ENCODE data around the gene AKR1C8. TPM values are rescaled to one million over a fixed set of nuclear protein-coding genes. Genes with fewer than 3 reads are reported as not detected.

AKR1C8 gene
- total and polyA plus RNA-seq, 9 of the 15 experiments (the other 6 are each of a cell fraction or from before 2014, with no cell fraction given): 0.03 to 0.29 (median 0.08) TPM

DNA sequence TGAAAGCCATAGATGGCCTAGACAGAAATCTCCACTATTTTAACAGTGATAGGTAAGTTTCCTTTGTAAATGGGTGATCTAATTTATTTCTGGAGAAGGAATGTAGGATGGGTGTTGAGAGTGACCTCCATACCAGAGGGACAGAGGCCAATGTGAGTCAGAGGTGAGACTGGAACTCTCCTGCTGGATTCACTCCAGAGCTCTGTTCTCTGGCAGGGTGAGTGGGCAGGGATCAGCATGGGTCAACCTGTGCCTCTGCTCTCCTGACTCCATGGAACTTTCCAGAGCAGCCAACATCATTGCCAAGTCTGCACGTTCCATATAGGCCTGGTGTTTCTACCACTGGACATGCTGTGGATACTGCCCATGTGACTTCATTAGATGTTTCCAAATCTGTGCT, 79.3 kb downstream of the AKR1C8 start:
- Histone ChIP-seq H3K27me3 (ENCODE audit: control insufficient read depth in 2 of 2, insufficient read depth in 2 of 2, low read length in 2 of 2) (no peaks in the 10 kb centered on the region), H3K27ac (ENCODE audit: extremely low read depth, low read depth, low read length) (no peak overlapping the region), H3K36me3 (ENCODE audit: control insufficient read depth, insufficient read depth, low read length) (no peaks in the 10 kb centered on the region), H2AFZ (ENCODE audit: low read depth, low read length) (no peak overlapping the region), H3K4me2 (ENCODE audit: insufficient read depth, low read length) (no peak overlapping the region), H3K4me3 (no peak overlapping the region), H3K9ac (ENCODE audit: insufficient read depth in 1 of 2, low read depth in 2 of 2, low read length in 2 of 2) (no peak overlapping the region), H4K20me1 (replicated peaks; ENCODE audit: control insufficient read depth, insufficient read depth, low read length) (no peaks in the 10 kb centered on the region), H3K4me1 (replicated peaks in 1 of 2; ENCODE audit: control insufficient read depth in 2 of 2, insufficient read depth in 2 of 2, low read length in 2 of 2) (no peaks in the 10 kb centered on the region), H3K79me2 (ENCODE audit: control insufficient read depth, insufficient read depth, low read length) (no peaks in the 10 kb centered on the region), H3K9me3 (replicated peaks; ENCODE audit: control insufficient read depth, insufficient read depth, low read depth, low read length) (0 out of 2 replicates have a peak, but pooled peaks cover 2% of the 10 kb centered on the region), H3K9me1 (ENCODE audit: control insufficient read depth, insufficient read depth, low read length) (no peaks in the 10 kb centered on the region)
- ChIA-PET CTCF (ENCODE audit: low intra/inter-chr PET ratio) (no interaction called here), POLR2A (interaction anchor here (0.6 to 0.9 kb wide), 2 partner anchors 20 to 201 kb away, joined by 3 read pairs; no protein-coding TSS in a partner anchor)
- no peak for DNase-seq (ENCODE audit: extremely low read depth in 1 of 4, low spot score in 3 of 4)
- intact Hi-C loops (cut with micrococcal nuclease) (no loop called here), in situ Hi-C loops (cut with MboI) (no loop called here)
- no peak for FAIRE-seq
- no TSS peak for BruUV-seq (replicated peaks)
- ATAC-seq: no peak
- WGBS (ENCODE audit: insufficient coverage, low coverage, missing lambda C conversion rate): 62% methylated on average over 1 of the region's 1 CpG
- TF ChIP-seq NFIC (IDR thresholded peaks at IDR 0.05) (no peak), ELF2 (CRISPR knock-in tag; IDR thresholded peaks at IDR 0.05) (no peak), MAFK (IDR thresholded peaks at IDR 0.05; ENCODE audit: low read length) (no peak), SIRT6 (IDR thresholded peaks at IDR 0.05; ENCODE audit: low read depth, low read length) (no peak), HDAC2 (IDR thresholded peaks at IDR 0.05) (no peak), CHD4 (IDR thresholded peaks at IDR 0.05; ENCODE audit: insufficient read depth, insufficient replicate concordance, low read depth, low read length, poor library complexity, severe bottlenecking) (no peak), PCBP2 (IDR thresholded peaks at IDR 0.05; ENCODE audit: low read depth, low read length, poor library complexity, severe bottlenecking) (no peak), ZNF780A (CRISPR knock-in tag; IDR thresholded peaks at IDR 0.05) (no peak), ZNF174 (CRISPR knock-in tag; IDR thresholded peaks at IDR 0.05) (no peak)
- TF ChIP-seq, protein P1, sequence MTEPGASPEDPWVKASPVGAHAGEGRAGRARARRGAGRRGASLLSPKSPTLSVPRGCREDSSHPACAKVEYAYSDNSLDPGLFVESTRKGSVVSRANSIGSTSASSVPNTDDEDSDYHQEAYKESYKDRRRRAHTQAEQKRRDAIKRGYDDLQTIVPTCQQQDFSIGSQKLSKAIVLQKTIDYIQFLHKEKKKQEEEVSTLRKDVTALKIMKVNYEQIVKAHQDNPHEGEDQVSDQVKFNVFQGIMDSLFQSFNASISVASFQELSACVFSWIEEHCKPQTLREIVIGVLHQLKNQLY (CRISPR knock-in tag; conservative IDR thresholded peaks at IDR 0.05): no peak
- TF ChIP-seq, protein P2, sequence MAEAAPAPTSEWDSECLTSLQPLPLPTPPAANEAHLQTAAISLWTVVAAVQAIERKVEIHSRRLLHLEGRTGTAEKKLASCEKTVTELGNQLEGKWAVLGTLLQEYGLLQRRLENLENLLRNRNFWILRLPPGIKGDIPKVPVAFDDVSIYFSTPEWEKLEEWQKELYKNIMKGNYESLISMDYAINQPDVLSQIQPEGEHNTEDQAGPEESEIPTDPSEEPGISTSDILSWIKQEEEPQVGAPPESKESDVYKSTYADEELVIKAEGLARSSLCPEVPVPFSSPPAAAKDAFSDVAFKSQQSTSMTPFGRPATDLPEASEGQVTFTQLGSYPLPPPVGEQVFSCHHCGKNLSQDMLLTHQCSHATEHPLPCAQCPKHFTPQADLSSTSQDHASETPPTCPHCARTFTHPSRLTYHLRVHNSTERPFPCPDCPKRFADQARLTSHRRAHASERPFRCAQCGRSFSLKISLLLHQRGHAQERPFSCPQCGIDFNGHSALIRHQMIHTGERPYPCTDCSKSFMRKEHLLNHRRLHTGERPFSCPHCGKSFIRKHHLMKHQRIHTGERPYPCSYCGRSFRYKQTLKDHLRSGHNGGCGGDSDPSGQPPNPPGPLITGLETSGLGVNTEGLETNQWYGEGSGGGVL (CRISPR knock-in tag; IDR thresholded peaks at IDR 0.05): no peak
- TF ChIP-seq, protein P3, sequence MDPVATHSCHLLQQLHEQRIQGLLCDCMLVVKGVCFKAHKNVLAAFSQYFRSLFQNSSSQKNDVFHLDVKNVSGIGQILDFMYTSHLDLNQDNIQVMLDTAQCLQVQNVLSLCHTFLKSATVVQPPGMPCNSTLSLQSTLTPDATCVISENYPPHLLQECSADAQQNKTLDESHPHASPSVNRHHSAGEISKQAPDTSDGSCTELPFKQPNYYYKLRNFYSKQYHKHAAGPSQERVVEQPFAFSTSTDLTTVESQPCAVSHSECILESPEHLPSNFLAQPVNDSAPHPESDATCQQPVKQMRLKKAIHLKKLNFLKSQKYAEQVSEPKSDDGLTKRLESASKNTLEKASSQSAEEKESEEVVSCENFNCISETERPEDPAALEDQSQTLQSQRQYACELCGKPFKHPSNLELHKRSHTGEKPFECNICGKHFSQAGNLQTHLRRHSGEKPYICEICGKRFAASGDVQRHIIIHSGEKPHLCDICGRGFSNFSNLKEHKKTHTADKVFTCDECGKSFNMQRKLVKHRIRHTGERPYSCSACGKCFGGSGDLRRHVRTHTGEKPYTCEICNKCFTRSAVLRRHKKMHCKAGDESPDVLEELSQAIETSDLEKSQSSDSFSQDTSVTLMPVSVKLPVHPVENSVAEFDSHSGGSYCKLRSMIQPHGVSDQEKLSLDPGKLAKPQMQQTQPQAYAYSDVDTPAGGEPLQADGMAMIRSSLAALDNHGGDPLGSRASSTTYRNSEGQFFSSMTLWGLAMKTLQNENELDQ (CRISPR knock-in tag; IDR thresholded peaks at IDR 0.05; ENCODE audit: borderline replicate concordance): no peak

All from K562 (cell line).